Hematopoietic multipotent progenitor cell treated with erythropoietin and hydrocortisone succinate and interleukin-3 and kit ligand, for 17 days (in vitro differentiated cells): ENCODE results near the gene SIGLEC6.
A peak's percentile ranks its signal among the peaks of the same experiment; 100 is the strongest.

Source experiments
- DNase-seq: peaks from one replicate; pipeline ENCODE4 v3.0.0-alpha.2; 2015; ENCODE audit warnings: low spot score

SIGLEC6 gene

DNA sequence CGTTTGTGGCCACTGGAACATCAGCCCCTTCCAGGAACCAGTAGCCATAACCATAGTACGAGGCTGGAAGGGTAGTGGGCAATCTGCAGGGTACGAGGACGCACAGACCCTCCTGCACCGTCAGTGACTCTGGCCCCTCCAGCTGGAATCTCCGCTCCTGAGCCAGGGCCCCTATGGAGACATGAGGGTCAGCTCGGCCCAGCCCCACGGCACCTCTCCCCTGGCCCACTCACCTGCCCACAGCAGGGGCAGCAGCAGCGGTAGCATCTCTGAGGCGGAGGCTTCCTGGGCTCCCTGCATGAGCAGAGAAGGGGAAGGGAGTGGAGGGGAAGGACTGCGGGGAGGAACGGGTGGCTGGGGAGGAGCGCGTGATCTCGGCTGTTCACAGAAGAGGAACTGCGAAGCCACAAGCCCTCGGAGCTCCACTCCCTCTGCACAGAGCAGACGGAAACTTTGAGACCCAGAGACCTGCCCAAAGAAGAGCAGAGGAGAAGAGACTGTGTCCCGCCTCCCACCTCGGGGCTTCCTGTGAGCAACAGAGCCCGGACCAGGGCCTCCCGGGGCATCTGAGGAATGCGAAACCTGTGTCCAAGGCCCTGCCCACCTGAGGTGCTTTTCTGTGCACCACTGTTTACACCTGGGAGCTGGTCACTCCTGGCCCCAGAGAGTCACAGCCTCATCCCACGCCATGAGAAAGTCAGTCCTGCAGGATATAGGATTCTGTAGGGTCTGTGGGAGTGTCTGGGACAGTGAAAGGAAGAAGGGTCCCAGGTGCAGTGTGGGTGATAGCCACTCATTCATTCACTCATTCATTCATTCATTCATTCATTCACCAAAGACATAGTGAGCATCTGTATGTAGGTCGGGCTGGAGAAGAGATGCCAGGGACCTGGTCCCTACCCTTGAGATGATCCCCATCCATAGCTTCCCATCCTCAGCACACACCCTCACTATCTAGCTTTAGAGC, at the start of gene SIGLEC6:
SIGLEC6 (minus strand) TSS at position 322 of the 967 bp plus-strand sequence; CDS start at position 300, 22 bp downstream.
- DNase-seq: no peak

DNA sequence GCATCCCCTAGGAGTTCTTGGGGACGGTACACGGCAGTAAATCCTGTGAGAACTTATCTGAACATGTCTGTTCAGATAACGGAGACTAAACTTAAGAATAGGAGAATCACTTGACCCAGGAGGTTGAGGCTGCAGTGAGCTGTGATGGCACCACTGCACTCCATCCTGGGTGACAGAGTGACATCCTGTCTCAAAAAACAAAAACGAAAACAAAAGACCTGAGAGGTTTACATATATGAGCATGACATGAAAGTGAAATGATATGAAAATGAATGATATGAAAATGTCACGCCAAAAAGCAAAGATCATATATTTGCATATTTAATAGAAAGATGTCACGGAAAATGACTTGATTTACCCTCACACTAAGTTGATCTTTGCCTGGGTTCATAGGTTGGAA, 45.4 kb upstream of the SIGLEC6 start:
- no peak for DNase-seq

GRCh38 chr19:51573331-51573730, 41.9 kb upstream of the SIGLEC6 start:
- DNase-seq: peak; percentile 26

DNA sequence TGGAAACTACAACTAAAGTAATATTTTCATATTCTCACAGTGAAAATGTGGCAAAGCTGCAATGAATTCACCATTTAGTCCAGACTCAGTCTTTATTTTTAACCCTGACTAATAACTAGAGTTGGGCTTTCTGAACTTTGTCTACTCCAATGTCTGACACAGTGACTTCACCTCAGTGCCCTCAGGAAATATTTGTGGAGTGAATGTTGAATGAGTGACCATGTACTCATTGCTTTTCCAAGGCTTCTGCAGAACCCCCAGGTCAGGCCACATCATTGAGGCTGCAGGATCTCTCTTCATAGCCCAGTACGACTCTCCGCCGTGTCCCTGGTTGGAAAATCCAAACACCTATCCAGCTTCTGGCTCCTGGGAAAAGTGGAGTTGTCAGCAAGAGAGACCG, 41.4 kb upstream of the SIGLEC6 start:
- no peak for DNase-seq

DNA sequence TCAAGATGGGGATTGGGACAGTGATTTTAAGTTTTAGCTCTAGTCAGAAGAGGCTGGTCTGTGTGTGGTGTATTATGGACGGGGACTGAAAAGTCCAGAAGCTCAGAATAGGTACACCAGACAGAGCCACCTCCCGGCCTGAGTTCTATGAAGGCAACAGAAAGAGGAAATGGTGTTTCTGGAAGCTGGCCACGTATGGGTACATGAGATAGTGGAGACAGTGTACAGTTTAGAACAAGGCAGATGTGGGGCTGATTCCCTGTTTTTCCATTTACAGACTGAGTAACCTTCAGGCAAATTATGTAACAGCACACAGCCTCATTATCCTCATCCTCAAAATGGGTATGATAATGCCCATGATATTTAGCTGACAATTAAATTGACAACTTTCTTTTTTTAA, 40.9 kb upstream of the SIGLEC6 start:
- peak; percentile 71 for DNase-seq

DNA sequence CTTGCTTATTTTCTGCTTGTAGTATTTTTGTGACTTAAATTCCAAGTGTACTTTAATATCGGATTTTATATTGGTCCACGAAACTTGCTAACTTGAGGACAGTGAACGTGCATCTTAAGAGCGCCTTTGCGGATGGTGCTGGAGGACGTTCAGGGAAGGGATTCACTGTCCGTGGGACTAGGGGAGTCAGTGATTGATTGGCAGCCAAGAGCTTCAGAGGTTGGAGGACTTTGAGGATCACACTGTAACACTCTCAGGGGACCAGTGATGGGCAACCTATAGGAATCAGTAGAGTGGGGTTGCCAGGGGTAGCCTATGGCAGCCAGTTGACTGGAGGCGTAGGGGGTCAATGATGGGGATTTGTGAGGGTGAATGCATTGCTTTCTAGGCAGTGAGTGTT, 40.1 kb upstream of the SIGLEC6 start:
- peak; percentile 49 for DNase-seq

DNA sequence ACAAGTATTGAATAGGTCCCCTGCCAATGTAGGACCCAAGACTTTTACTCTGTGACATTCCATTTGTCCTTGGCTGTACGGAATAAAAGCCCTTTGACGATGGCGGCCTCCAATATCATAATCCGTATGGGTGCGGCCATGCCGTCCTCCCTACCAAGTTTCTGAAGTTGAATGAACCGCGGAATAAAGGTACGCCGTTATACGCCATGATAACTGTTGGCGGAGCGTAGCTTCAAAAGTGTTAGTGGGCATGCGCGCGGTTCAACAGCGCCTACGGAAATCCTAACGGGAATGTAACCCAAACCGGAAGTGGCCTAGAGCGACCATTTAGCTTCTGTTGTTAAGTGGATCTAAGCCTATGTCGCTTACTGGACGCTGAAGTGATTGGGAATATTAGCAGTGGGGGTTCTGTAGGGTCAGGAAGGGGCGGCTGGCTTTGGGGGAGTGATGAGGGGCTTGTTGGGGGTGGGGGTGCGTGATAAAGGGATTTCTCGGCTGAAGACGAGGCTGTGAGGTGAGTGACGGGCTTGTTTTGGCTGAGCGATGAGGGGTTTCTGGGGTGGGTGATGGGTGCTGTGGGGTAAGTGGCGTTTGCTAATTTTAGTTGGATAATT, 39.6 kb upstream of the SIGLEC6 start, which contains the start of gene ZNF175:
ZNF175 (plus strand) TSS at position 322 of the 614 bp plus-strand sequence. CDS start 2,047 bp downstream, outside the sequence.
- peak; percentile 95 for DNase-seq

GRCh38 chr19:51568456-51568855, 37.0 kb upstream of the SIGLEC6 start:
- DNase-seq: no peak

DNA sequence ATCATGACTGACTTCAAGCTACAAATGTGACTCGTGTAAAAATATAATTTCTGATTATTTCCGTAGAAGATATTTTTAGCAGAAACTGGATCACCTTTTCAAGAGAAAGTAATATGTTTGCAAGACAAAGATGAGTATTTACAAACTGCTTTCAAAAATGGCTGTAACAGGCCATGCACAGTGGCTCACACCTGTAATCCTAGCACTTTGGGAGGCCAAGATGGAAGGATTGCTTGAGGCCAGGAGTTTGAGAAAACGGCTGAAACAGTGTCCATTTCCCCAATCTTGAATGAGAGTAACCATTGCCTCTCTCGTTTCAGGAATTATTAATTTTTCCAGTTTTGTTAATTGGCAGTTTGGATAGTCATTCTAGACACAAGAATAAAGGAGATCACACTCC, 36.1 kb upstream of the SIGLEC6 start:
- DNase-seq: no peak

- DNase-seq: no peak
These were observed 35.1 kb upstream of the SIGLEC6 start for GRCh38 chr19:51566489-51567100.

DNA sequence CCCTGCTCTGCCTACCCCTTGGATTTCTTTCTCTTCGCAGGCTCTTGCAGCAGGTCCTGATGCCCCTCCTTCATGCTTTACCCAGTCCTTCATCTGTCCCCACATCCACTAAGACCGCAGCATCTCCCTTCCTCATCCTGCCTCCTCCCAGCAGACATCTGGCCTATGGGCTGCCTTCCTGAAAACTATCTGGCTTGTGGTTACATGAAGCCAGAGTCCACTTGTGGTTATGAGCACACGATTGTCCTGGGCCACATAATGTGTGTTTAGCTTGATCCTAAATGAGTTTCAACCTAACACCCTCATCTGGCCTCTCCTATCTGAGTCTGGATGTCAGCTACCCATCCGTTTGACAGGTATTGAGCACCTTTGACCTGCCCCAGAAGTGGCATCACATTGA, 34.1 kb upstream of the SIGLEC6 start:
- DNase-seq: no peak

GRCh38 chr19:51564791-51565190, 33.3 kb upstream of the SIGLEC6 start:
- DNase-seq: peak; percentile 21

- no peak for DNase-seq
These were observed 28.9 kb upstream of the SIGLEC6 start for GRCh38 chr19:51560339-51560738.

DNA sequence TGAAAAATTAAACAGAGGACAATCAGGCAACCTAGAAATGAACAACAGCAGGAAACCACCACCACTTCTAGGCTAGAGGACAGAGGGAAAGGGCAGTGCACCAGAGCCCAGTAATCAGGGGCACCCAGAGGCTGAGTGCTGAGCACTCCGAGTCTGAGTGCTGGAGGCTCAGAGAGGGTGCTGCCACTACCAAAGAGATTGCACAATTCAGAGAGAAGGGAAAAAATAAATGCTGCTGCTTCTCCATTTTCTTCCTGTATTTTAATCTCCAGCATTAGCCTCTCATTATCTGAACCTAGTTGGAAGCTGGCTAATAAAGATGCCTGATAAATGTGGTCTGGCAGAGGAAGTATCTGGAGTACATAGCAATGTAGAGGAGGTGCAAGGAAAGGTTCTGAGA, 27.8 kb upstream of the SIGLEC6 start:
- no peak for DNase-seq

- peak; percentile 70 for DNase-seq
These were observed 21.7 kb upstream of the SIGLEC6 start for GRCh38 chr19:51552996-51553725.

DNA sequence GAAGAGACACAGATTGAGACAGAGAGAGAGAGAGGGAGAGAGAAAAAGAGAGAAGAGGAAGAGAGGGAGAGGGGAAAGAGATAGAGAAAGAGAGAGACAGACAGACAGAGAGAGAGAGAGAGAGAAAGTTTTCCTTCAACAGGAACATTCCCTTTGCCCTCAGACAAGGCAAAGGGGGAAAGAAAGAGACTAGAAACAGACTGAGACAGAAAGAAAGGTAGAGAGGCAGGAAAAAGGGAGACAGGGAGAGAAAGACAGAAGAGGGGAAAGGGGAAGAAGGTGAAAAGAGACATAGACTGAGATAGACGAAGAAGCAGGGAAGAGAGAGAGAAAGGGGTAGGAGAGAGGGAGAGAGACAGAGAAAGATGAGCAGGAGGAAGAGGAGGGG, 21.1 kb upstream of the SIGLEC6 start:
- DNase-seq: no peak

GRCh38 chr19:51551673-51552432, 20.4 kb upstream of the SIGLEC6 start:
- DNase-seq: no peak

- no peak for DNase-seq
These were observed 19.6 kb upstream of the SIGLEC6 start for GRCh38 chr19:51550848-51551672.

- peak; percentile 54 for DNase-seq
These were observed 18.3 kb upstream of the SIGLEC6 start for GRCh38 chr19:51549533-51550324.

DNA sequence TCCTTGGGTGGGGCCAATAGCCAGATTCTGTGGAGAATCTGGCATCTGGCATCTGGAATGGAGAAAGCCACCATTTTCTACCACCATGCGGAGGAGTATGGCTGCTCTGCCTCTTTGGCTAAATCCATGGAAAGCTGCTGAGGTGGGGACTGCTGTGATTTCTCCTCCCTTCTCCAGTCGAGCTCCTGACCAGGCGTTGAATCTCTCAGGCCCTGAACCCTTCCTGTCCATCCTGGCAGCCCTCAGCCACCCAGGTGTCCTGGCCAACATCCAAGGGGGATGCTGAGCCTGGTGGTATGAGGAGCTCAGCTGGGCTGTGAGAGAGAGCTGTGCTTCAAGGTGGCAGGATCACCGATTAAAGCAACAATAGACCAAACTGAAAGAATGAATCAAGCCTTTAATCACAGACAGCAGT, 17.4 kb upstream of the SIGLEC6 start:
- no peak for DNase-seq
